Upper lobe of right lung (tissue), 1 donor: ENCODE results near the gene TOGARAM2. TPM values are rescaled to one million over a fixed set of nuclear protein-coding genes. Genes with fewer than 3 reads are reported as not detected.
"Not testable (repeated sequence)": the region's sequence is repeated elsewhere in the genome, so short reads cannot be mapped to it uniquely, and the experiment has no call there.

Experiments
- ATAC-seq: fragments of 200-7000 bp; cut with Tn5 transposase; one replicate; pipeline ENCODE4 v1.9.1; 2020; ENCODE audit warnings: mild to moderate bottlenecking, moderate library complexity
- DNase-seq: peaks from one replicate; pipeline ENCODE4 v3.0.0-alpha.2; 2020
- H3K27ac ChIP-seq: fragments of 200-600 bp; one replicate; pipeline ENCODE4 v1.8.0; 2022
- H3K27me3 ChIP-seq: fragments of 200-600 bp; one replicate; pipeline ENCODE4 v1.8.0; 2022; ENCODE audit warnings: mild to moderate bottlenecking
- H3K36me3 ChIP-seq: fragments of 200-600 bp; one replicate; pipeline ENCODE4 v1.8.0; 2022
- H3K4me1 ChIP-seq: fragments of 200-600 bp; one replicate; pipeline ENCODE4 v1.8.0; 2022
- H3K4me3 ChIP-seq: fragments of 200-600 bp; one replicate; pipeline ENCODE4 v1.8.0; 2022; ENCODE audit warnings: mild to moderate bottlenecking
- H3K9me3 ChIP-seq: fragments of 200-600 bp; one replicate; pipeline ENCODE4 v1.8.0; 2022
- CTCF ChIP-seq: fragments of 200-600 bp; IDR thresholded peaks from one replicate; pipeline ENCODE4 v1.8.0; 2022; ENCODE audit warnings: antibody characterized with exemption
- intact Hi-C: fragments of 100-400 bp; cut with DNase I; formaldehyde crosslinking; loops from one replicate; pipeline ENCODE4 v1.11.0; 2022
- total RNA-seq: library from RNA; stranded (reverse); fragmentation: NEBNext Ultra II Directional; extraction: Animal tissue kit (Norgen Biotek cat#: 25700); gene quantifications from one replicate; pipeline ENCODE4 v1.2.1, GENCODE V29; 2021
- donor health status: DM: no; HTN: yes; CAD: no; lungs with severe emphysema.

The TOGARAM2 gene
- total RNA-seq, 1 donor from 2014 or later = 0.72 TPM

DNA sequence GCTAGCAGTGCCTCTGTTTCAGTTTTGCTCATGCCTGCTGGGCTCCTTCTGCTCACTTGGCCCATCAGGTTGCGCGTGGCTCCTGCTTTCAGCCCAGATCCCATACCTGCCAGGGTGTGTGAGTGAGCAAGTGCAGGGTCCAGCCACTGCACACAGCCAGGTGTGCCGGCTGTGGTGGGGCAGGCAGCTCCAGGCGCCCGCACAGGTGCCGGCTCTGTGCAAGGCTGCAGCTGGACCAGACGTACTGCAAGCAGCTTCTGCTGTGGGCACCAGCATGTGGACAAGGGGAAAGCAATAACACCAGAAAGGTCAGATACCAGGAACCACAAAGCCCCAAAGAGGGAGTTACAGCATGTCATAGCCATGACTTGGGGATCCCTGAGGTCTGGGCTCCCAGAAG, 98.8 kb downstream of the TOGARAM2 start:
- no peak overlapping the region for H3K27ac ChIP-seq
- no peak for DNase-seq
- ATAC-seq = no peak
- no peaks in the 10 kb centered on the region for H3K4me1 ChIP-seq
- H3K27me3 ChIP-seq = no peaks in the 10 kb centered on the region
- intact Hi-C loops = no loop called here
- no peaks in the 10 kb centered on the region for H3K36me3 ChIP-seq
- H3K9me3 ChIP-seq = no peaks in the 10 kb centered on the region
- no peak for TF ChIP-seq CTCF
- no peak overlapping the region for H3K4me3 ChIP-seq

DNA sequence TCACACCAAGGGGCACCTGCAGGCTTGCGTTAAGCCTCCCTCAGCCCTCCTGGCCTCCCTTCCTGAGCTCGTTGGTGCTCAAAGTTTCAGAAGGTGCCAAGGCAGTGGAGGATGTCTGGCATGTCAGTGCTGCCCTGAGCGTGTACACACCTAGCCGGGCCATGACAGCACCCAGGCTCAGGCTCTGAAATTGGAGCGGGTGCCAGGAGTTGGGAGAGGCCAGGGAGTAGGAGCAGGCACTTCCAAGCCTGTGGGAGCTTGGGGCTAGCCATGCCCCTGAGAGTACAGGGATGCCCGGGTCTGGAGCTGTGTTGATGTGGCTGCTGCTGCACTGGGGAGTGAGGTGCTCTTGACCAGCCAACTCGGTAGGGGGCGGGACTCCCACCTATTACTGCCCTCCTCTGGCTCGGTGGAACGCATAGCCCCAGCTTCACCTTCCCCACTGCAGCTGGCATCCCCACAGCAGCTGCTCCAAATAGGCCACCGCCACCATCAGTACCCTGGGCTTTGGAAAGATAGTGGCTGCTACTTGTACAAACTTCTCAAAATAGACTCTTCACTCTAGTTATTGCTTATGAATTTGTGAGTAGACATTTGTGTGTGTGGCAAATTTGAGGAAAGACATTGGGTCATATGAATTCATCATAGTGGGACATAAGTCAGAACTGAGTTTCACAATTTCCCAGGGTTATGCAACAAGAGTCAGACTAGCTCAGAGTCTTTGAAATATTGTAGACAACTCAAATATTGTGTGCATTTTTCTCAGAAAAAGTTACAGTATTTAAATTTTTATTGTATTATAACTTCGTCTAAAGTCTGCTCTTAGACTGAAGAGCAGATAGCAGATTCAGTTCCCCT, 100.0 kb downstream of the TOGARAM2 start:
- Histone ChIP-seq H3K36me3 (no peaks in the 10 kb centered on the region), H3K4me1 (no peaks in the 10 kb centered on the region), H3K27me3 (no peaks in the 10 kb centered on the region), H3K4me3 (no peak overlapping the region), H3K27ac (peak overlapping the region; percentile 47), H3K9me3 (no peaks in the 10 kb centered on the region)
- intact Hi-C loops = no loop called here
- TF ChIP-seq CTCF = no peak
- no peak for DNase-seq
- ATAC-seq = peak; percentile 73

GRCh38 chr2:29082804-29083495, 101.9 kb downstream of the TOGARAM2 start:
- intact Hi-C loops = no loop called here
- Histone ChIP-seq H3K4me3 (no peak overlapping the region), H3K27ac (no peak overlapping the region), H3K9me3 (no peaks in the 10 kb centered on the region), H3K27me3 (no peaks in the 10 kb centered on the region), H3K4me1 (no peaks in the 10 kb centered on the region), H3K36me3 (no peaks in the 10 kb centered on the region)
- no peak for TF ChIP-seq CTCF
- ATAC-seq (no peak), DNase-seq (no peak)

- intact Hi-C loops = no loop called here
- Histone ChIP-seq H3K4me1 (no peaks in the 10 kb centered on the region), H3K27me3 (no peaks in the 10 kb centered on the region), H3K4me3 (no peak overlapping the region), H3K27ac (no peak overlapping the region), H3K9me3 (no peaks in the 10 kb centered on the region), H3K36me3 (no peaks in the 10 kb centered on the region)
- DNase-seq (no peak), ATAC-seq (no peak)
- TF ChIP-seq CTCF = no peak
These were observed 103.5 kb downstream of the TOGARAM2 start for GRCh38 chr2:29084554-29084953.

DNA sequence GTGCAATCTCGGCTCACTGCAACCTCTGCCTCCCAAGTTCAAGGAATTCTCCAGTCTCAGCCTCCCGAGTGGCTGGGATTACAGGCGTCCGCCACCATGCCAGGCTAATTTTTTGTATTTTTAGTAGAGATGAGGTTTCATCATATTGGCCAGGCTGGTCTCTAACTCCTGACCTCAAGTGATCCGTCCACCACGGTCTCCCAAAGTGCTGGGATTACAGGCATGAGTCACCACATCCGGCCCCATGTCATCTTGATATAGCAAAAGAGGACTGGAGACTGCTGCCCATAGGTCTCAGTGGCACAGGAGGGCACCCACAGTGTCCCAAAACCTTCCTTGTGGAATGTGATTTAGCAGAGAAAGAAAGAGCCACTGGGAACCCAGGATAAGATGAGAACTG, 109.2 kb downstream of the TOGARAM2 start:
- H3K27ac ChIP-seq, intact Hi-C loops, H3K9me3 ChIP-seq, H3K27me3 ChIP-seq, H3K36me3 ChIP-seq, H3K4me3 ChIP-seq, ATAC-seq, H3K4me1 ChIP-seq, DNase-seq: not testable (repeated sequence)

GRCh38 chr2:29096969-29097368, 115.9 kb downstream of the TOGARAM2 start:
- ATAC-seq (peak; percentile 63), DNase-seq (no peak)
- Histone ChIP-seq H3K36me3 (no peaks in the 10 kb centered on the region), H3K27me3 (no peaks in the 10 kb centered on the region), H3K27ac (no peak overlapping the region), H3K4me1 (no peaks in the 10 kb centered on the region), H3K9me3 (no peaks in the 10 kb centered on the region), H3K4me3 (no peak overlapping the region)
- no peak for TF ChIP-seq CTCF
- intact Hi-C loops = no loop called here
